Spleen (tissue), 7 donors: ENCODE data around the gene HTR3D.

Source experiments
- CTCF ChIP-seq, 11 experiments: fragments of 200-600 bp in 7 of 11; fragments of 450-650 bp in 4 of 11; sonication (generic) in 4 of 11; IDR thresholded peaks in 8 of 11; conservative IDR thresholded peaks in 3 of 11; 1 replicate in 7 of 11; 2 replicates in 4 of 11; pipeline versions ENCODE4 v1.4.0 to v1.8.0; 2016 to 2021; ENCODE audit warnings: antibody characterized with exemption in 11 of 11, inconsistent platforms in 4 of 11, mild to moderate bottlenecking in 1 of 11
- POLR2A ChIP-seq, 3 donors: fragments of 450-650 bp; IDR thresholded peaks; one replicate each; pipeline ENCODE4 v1.5.1; 2017; ENCODE audit warnings: antibody characterized with exemption in 3 of 3, mild to moderate bottlenecking in 1 of 3
- POLR2AphosphoS5 ChIP-seq, 3 donors: sonication (generic); formaldehyde crosslinking; IDR thresholded peaks; one replicate each; pipeline ENCODE4 v1.5.1; 2017; ENCODE audit warnings: antibody characterized with exemption in 3 of 3
- donor health status: DM: no; HTN: no; CAD: no; lungs with moderate emphysema.
- donor health status: DM: no; HTN: no; CAD: no.
- donor health status: DM: no; HTN: no; CAD: no.

- TF ChIP-seq CTCF (IDR thresholded peaks at IDR 0.05 in 8 of 11, conservative IDR thresholded peaks at IDR 0.05 in 3 of 11) (no peak), POLR2A (IDR thresholded peaks at IDR 0.05) (no peak), POLR2AphosphoS5 (IDR thresholded peaks at IDR 0.05) (no peak)
Observed at GRCh38 chr3:184082465-184082864, 50.9 kb downstream of the HTR3D start.
